ENCODE data around the gene NDUFA8. TPM values are rescaled to one million over a fixed set of nuclear protein-coding genes. Genes with fewer than 3 reads are reported as not detected.
A peak's percentile ranks its signal among the peaks of the same experiment; 100 is the strongest.

NDUFA8 gene
- total RNA-seq, 1 experiment from 2014 or later = 30.6 TPM

- no peak for DNase-seq (ENCODE audit: low read depth)
Measured at GRCh38 chr9:122184551-122184950, 25.0 kb upstream of the NDUFA8 start.

GRCh38 chr9:122183501-122183900 is 23.9 kb upstream of the NDUFA8 start:
- no peak for DNase-seq (ENCODE audit: low read depth)

GRCh38 chr9:122180633-122181032 is 21.1 kb upstream of the NDUFA8 start:
- peak; percentile 78 for DNase-seq (ENCODE audit: low read depth)

- DNase-seq (ENCODE audit: low read depth) = peak; percentile 48
Measured at GRCh38 chr9:122179690-122180074, 20.1 kb upstream of the NDUFA8 start.

GRCh38 chr9:122179054-122179689 is 19.6 kb upstream of the NDUFA8 start:
- no peak for DNase-seq (ENCODE audit: low read depth)

- no peak for DNase-seq (ENCODE audit: low read depth)
Measured at GRCh38 chr9:122176916-122177315, 17.3 kb upstream of the NDUFA8 start.

- no peak for DNase-seq (ENCODE audit: low read depth)
Measured at GRCh38 chr9:122173670-122174069, 14.1 kb upstream of the NDUFA8 start.

GRCh38 chr9:122172131-122172530 is 12.6 kb upstream of the NDUFA8 start:
- DNase-seq (ENCODE audit: low read depth) = no peak

- DNase-seq (ENCODE audit: low read depth) = no peak
Measured at GRCh38 chr9:122168356-122168755, 8.8 kb upstream of the NDUFA8 start.

- no peak for DNase-seq (ENCODE audit: low read depth)
Measured at GRCh38 chr9:122164286-122164685, 4.7 kb upstream of the NDUFA8 start.

GRCh38 chr9:122162415-122162814 is 2.8 kb upstream of the NDUFA8 start:
- no peak for DNase-seq (ENCODE audit: low read depth)

GRCh38 chr9:122159925-122160246 is 307 bp upstream of the NDUFA8 start:
- DNase-seq (ENCODE audit: low read depth) = no peak

- peak; percentile 50 for DNase-seq (ENCODE audit: low read depth)
Measured at GRCh38 chr9:122158202-122158601, 1.4 kb downstream of the NDUFA8 start.

- no peak for DNase-seq (ENCODE audit: low read depth)
Measured at GRCh38 chr9:122155796-122156195, 3.8 kb downstream of the NDUFA8 start.

GRCh38 chr9:122151267-122151828 is 8.2 kb downstream of the NDUFA8 start:
- DNase-seq (ENCODE audit: low read depth) = no peak

GRCh38 chr9:122145592-122145863 is 14.1 kb downstream of the NDUFA8 start:
- DNase-seq (ENCODE audit: low read depth) = no peak

- no peak for DNase-seq (ENCODE audit: low read depth)
Measured at GRCh38 chr9:122144836-122145591, 14.6 kb downstream of the NDUFA8 start.

GRCh38 chr9:122143876-122144405 is 15.6 kb downstream of the NDUFA8 start:
- DNase-seq (ENCODE audit: low read depth) = no peak

GRCh38 chr9:122143296-122143695 is 16.3 kb downstream of the NDUFA8 start:
- no peak for DNase-seq (ENCODE audit: low read depth)

- DNase-seq (ENCODE audit: low read depth) = no peak
Measured at GRCh38 chr9:122141671-122142070, 17.9 kb downstream of the NDUFA8 start.

GRCh38 chr9:122140368-122141193 is 19.0 kb downstream of the NDUFA8 start:
- no peak for DNase-seq (ENCODE audit: low read depth)

- DNase-seq (ENCODE audit: low read depth) = no peak
Measured at GRCh38 chr9:122138560-122139268, 20.9 kb downstream of the NDUFA8 start.

All from RPMI7951 (cell line).